Immature natural killer cell (primary cell): ENCODE results near the gene POLRMT. TPM values are rescaled to one million over a fixed set of nuclear protein-coding genes. Genes with fewer than 3 reads are reported as not detected.

Experiments used
- DNase-seq, 3 donors: peaks; one replicate each; pipeline ENCODE4 v3.0.0; 2022; ENCODE audit warnings: mixed read lengths in 1 of 3
- H3K27ac Mint-ChIP-seq, 6 donors: one replicate each; pipeline ENCODE4 v1.8.0; 2020; ENCODE audit warnings: mixed read lengths in 6 of 6, mild to moderate bottlenecking in 5 of 6, inconsistent platforms in 4 of 6, moderate library complexity in 3 of 6
- H3K27me3 Mint-ChIP-seq, 3 donors: one replicate each; pipeline ENCODE4 v1.8.0; 2020 to 2021; ENCODE audit warnings: low read depth in 3 of 3, mild to moderate bottlenecking in 3 of 3, mixed read lengths in 3 of 3, moderate library complexity in 3 of 3, inconsistent platforms in 1 of 3
- H3K36me3 Mint-ChIP-seq, 3 donors: one replicate each; pipeline ENCODE4 v1.8.0; 2020; ENCODE audit warnings: mixed read lengths in 3 of 3, inconsistent platforms in 2 of 3, mild to moderate bottlenecking in 2 of 3
- H3K4me1 Mint-ChIP-seq, 2 donors: one replicate each; pipeline ENCODE4 v1.8.0; 2020; ENCODE audit warnings: inconsistent platforms in 2 of 2, mild to moderate bottlenecking in 2 of 2, mixed read lengths in 2 of 2, moderate library complexity in 1 of 2
- H3K4me3 Mint-ChIP-seq, 5 donors: one replicate each; pipeline ENCODE4 v1.8.0; 2020; ENCODE audit warnings: mild to moderate bottlenecking in 5 of 5, mixed read lengths in 5 of 5, inconsistent platforms in 3 of 5, moderate library complexity in 3 of 5
- H3K9me3 Mint-ChIP-seq, 6 donors: one replicate each; pipeline ENCODE4 v1.8.0; 2020; ENCODE audit warnings: mild to moderate bottlenecking in 6 of 6, mixed read lengths in 6 of 6, inconsistent platforms in 4 of 6, moderate library complexity in 3 of 6
- polyA plus RNA-seq, 3 donors: library from polyadenylated mRNA; unstranded; fragments of 300-500 nt; fragmentation: Illumina TruSeq; gene quantifications; one replicate each; pipeline ENCODE4 v1.2.3, GENCODE V29; 2021

POLRMT gene
- polyA plus RNA-seq: 10 to 100 TPM; 26.6 to 38.1 (median 37.5) TPM

DNA sequence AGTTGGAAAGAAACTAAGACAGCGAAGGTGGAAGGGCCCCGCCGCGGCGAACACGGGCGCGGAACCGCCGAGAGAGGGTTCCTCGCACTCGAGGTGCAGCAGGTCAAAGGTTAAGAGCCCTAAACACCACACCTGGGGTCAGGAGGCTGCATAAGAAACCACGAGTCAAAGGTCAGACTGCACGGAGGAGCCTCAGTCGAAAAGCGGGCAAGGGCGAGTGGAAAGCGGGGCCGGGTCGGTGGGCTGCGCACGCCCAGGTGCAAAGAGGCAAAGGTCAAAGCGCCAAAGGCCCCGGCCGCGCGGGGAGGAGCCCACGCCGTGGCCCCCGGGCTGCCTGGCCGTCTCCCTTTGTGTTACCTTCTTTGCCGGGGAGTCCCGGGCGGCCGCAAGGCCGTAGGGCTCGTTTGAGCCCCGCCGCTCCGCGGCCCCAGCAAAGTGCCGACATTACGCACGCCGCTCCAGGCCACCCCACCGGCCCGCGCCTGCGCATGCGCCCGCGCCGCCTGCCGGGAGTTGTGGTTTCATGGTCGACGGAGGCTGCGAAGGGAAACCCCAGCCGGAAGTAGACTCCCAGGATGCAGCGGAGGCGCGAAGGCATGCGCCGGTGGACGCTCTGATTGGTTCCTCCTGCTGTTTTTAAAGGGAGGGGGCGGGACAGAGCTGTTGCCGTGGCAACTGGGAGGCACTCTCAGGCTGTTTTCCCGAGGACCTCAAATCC lies at the start of gene POLRMT:
POLRMT (minus strand) TSS at position 470 of the 718 bp plus-strand sequence; CDS start at position 445, 25 bp downstream.
- H3K27ac Mint-ChIP-seq: peak within 1 kb of the TSS; percentile 90 to 95 (median 94)
- H3K27me3 Mint-ChIP-seq: peaks cover 10 to 14% (median 13%) of the 10 kb centered on the region in 3 donors
- peak; percentile 96 to 97 (median 96) for DNase-seq
- H3K4me1 Mint-ChIP-seq: peaks cover 21 to 37% of the 10 kb centered on the region in 2 donors
- peak within 1 kb of the TSS; percentile 90 to 97 (median 93) for H3K4me3 Mint-ChIP-seq
- H3K9me3 Mint-ChIP-seq: no peaks in the 10 kb centered on the region
- H3K36me3 Mint-ChIP-seq: peaks cover 4 to 9% (median 8%) of the 10 kb centered on the region in 3 donors

DNA sequence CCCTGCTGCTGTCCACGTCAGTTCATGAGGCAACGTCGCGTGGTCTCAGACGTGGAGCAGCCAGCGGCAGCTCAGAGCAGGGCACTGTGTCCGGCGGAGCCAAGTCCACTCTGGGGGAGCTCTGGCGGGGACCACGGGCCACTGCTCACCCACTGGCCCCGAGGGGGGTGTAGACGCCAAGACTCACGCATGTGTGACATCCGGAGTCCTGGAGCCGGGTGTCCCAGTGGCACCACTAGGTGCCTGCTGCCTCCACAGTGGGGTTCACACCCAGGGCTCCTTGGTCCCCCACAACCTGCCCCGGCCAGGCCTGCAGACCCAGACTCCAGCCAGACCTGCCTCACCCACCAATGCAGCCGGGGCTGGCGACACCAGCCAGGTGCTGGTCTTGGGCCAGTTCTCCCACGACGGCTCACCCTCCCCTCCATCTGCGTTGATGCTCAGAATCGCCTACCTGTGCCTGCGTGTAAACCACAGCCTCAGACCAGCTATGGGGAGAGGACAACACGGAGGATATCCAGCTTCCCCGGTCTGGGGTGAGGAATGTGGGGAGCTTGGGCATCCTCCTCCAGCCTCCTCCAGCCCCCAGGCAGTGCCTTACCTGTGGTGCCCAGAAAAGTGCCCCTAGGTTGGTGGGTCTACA lies 49.5 kb upstream of the POLRMT start:
- DNase-seq: no peak
- Mint-ChIP-seq H3K4me3 (no peak overlapping the region), H3K36me3 (no peaks in the 10 kb centered on the region), H3K4me1 (peaks cover 0 to 5% of the 10 kb centered on the region in 2 donors), H3K27me3 (peaks cover 4 to 14% (median 7%) of the 10 kb centered on the region in 3 donors), H3K27ac (no peak overlapping the region), H3K9me3 (no peaks in the 10 kb centered on the region)

DNA sequence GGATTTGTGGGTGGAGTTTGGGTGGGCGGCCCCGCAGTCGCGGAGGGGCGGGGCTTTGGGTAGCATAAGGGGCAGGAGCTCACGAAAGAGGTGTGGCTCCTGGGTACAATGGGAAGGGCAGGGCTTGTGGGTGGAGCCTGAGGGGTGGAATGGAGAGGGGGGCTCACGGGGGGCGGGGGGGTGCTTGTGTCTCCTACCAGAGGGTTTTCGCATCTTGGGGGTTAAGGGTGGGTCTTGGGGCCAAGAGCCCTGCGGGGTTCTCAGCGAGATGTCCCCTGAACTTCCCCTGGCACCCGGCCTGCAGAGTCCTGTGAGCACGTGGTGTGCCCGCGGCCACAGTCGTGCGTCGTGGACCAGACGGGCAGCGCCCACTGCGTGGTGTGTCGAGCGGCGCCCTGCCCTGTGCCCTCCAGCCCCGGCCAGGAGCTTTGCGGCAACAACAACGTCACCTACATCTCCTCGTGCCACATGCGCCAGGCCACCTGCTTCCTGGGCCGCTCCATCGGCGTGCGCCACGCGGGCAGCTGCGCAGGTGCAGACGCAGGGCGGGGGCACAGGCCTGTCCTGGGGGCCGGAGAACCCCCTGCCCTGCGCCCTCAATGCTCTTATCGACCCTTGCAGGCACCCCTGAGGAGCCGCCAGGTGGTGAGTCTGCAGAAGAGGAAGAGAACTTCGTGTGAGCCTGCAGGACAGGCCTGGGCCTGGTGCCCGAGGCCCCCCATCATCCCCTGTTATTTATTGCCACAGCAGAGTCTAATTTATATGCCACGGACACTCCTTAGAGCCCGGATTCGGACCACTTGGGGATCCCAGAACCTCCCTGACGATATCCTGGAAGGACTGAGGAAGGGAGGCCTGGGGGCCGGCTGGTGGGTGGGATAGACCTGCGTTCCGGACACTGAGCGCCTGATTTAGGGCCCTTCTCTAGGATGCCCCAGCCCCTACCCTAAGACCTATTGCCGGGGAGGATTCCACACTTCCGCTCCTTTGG lies 48.0 kb upstream of the POLRMT start:
- Mint-ChIP-seq H3K27me3 (peaks cover 4 to 9% (median 7%) of the 10 kb centered on the region in 3 donors), H3K4me1 (peaks cover 0 to 5% of the 10 kb centered on the region in 2 donors), H3K36me3 (no peaks in the 10 kb centered on the region), H3K9me3 (no peaks in the 10 kb centered on the region), H3K4me3 (peak overlapping the region; percentile 88 to 99 (median 97)), H3K27ac (peak overlapping the region; percentile 93 to 100 (median 98))
- peak; percentile 68 to 70 (median 68) for DNase-seq

DNA sequence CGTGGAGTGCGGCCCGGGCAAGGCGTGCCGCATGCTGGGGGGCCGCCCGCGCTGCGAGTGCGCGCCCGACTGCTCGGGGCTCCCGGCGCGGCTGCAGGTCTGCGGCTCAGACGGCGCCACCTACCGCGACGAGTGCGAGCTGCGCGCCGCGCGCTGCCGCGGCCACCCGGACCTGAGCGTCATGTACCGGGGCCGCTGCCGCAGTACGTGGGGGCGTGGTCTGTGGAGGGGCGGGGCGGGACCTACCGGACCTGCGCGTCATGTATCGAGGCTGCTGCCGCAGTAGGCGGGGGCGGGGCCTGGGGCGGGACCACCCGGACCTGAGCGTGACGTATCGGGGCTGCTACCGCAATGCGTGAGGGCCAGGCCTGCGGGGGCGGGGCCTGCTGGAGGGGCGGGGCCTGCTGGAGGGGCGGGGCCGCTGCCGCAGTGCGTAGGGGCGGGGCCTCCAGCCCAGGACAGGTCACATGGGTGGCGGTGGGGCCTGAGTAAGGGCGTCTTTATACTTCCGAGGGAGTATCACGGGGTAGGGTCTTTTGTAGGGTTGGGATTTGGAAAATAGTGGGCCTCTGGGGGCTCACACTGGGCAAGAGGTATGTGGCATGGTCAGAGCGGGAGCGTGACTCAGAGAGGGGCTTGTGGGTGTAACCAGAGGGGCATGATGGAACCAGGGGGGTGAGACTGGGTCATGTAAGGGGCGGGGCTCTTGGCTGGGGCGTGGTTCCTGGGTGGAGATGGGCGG lies 47.1 kb upstream of the POLRMT start:
- Mint-ChIP-seq H3K4me3 (peak overlapping the region; percentile 88 to 99 (median 97)), H3K27me3 (peaks cover 4 to 10% (median 8%) of the 10 kb centered on the region in 3 donors), H3K27ac (peak overlapping the region; percentile 93 to 100 (median 98)), H3K9me3 (no peaks in the 10 kb centered on the region), H3K36me3 (no peaks in the 10 kb centered on the region), H3K4me1 (peaks cover 0 to 5% of the 10 kb centered on the region in 2 donors)
- DNase-seq: peak; percentile 96 to 97 (median 96)

DNA sequence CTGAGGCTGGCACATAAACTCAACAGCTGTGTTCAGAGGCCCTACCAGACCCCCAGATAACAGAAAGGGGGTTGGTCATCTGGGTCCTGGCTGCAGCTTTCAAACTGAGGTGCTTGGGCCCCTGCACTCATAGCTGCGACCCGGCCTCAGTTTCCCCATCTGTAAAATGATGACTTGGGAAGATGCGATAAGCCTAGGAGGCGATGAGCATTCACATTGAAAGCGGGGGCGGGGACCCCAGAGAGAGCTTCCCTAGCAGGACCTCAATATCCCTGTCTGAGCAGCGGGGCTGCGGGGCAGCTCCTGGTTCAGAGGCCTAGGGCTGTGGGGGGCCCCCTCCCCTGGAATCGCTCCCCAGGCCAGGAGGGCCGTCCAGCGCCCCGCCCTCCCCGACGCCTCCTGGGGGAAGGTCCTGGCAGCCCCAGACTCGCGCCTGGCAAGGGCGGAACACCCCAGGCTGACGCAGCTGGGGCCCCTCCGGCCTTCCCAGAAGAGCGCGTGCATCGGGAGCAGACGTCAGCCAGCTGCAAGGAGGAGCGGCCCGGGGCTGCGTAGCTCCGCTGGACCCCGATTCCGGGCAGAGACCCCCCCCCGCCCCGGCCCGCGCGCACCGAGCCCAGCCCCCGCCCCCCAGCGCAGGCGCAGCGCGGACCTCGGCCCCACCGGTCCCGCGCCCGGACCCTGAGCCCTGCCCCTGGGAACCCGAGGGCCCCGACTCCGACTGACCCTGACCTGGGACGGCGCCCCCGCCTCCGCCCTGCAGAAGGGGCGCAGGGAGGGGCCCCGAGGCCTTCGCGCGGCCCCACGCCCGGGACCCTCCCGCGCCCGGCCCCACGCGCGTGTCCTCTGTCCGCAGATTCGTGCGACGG lies 46.3 kb upstream of the POLRMT start:
- Mint-ChIP-seq H3K27me3 (peaks cover 8 to 13% (median 12%) of the 10 kb centered on the region in 3 donors), H3K4me1 (peaks cover 0 to 7% of the 10 kb centered on the region in 2 donors), H3K9me3 (no peaks in the 10 kb centered on the region), H3K36me3 (no peaks in the 10 kb centered on the region), H3K27ac (peak overlapping the region in 1 of 6 donors; percentile 69), H3K4me3 (peak overlapping the region; percentile 48 to 99 (median 65))
- DNase-seq: peak in 1 of 3 donors; percentile 28

DNA sequence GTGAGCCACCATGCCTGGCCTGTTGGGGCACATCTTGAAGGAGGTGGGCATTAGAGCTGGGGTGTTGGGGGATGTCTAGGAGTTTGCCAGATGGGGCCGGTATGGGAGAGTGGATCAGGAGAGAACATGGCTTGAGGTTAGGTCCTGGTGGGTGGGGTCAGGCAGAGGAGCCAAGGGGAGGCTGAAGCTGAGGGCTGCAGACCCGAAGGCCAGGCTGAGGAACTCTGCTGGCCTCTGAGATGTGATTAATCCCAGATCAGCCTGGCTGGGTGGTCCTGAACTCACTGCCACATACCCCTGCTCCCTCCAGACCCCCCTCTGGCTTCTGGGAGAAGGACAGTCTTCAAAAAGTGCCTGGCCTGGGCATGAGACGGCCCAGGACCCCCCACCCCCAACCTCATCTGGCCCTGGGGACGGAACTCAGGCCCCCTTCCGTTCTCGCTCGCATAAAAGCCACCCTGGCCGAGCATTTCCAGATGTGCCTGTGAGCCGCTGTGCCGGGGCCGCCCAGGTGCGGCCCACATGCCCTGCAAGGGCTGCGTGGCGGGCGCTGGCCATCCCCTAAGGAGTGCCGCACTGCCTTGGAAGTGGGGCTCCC lies 45.6 kb upstream of the POLRMT start:
- Mint-ChIP-seq H3K27me3 (peaks cover 11 to 13% (median 12%) of the 10 kb centered on the region in 3 donors), H3K9me3 (no peaks in the 10 kb centered on the region), H3K27ac (peak overlapping the region in 4 of 6 donors; percentile 16 to 83 (median 44)), H3K36me3 (no peaks in the 10 kb centered on the region), H3K4me1 (peaks cover 0 to 7% of the 10 kb centered on the region in 2 donors), H3K4me3 (peak overlapping the region in 4 of 5 donors; percentile 54 to 68 (median 60))
- no peak for DNase-seq

DNA sequence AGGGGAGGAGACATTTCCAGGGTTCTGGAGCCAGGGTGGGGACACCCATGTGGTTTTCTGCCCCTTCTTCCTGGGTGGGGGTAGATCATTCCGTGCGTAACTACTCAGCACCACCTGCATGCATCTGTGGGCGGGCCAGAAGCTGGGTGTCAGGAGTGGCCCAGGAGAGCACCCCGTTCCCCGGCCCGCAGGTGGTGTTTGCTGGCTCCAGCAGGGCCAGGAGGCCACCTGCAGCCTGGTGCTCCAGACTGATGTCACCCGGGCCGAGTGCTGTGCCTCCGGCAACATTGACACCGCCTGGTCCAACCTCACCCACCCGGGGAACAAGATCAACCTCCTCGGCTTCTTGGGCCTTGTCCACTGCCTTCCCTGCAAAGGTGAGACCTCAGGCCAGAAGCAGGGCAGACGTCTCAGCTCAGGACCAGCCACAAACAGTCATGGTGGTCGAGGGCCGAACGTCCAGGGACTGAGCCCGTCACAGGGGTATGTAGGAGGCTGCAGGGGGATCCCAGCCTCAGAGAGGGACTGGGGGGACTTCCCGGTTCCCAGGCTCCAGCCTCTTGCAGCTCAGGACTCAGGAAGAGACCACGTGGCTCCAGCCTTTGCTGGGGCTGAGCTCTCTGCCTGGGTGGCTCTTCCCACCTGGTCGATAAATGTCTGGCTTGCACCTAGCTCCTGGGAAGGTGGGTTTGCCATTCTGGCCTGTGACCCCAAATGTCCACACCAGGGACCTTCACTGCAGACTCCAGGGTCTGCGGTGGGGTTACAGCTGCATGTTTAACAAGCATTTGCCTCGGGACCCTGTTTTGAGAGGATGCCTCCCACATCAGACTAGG lies 44.5 kb upstream of the POLRMT start:
- no peaks in the 10 kb centered on the region for H3K9me3 Mint-ChIP-seq
- no peak overlapping the region for H3K4me3 Mint-ChIP-seq
- peaks cover 12 to 15% (median 15%) of the 10 kb centered on the region in 3 donors for H3K27me3 Mint-ChIP-seq
- H3K36me3 Mint-ChIP-seq: no peaks in the 10 kb centered on the region
- H3K27ac Mint-ChIP-seq: no peak overlapping the region
- H3K4me1 Mint-ChIP-seq: peaks cover 0 to 7% of the 10 kb centered on the region in 2 donors
- no peak for DNase-seq

DNA sequence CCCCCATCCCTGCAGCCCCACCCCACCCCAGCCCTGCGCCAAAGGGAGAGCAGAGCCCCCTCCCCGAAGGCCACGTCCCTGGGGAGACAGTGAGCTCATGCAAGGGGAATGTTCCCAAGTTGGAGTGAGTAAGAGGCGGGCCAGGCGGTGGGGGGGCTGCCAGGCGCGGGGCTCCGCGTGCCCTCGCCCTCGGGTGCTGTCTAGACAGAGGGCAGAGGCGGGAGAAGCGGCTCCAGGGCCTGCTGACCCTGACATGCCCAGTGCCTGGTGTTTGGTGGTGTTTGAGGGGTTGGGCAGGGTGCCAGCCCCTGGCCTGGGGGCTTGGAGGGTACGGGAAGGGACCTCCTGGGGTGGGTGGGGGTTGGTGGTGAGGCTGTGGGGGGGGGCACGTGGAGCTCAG lies 43.9 kb upstream of the POLRMT start:
- Mint-ChIP-seq H3K36me3 (no peaks in the 10 kb centered on the region), H3K4me3 (no peak overlapping the region), H3K4me1 (peaks cover 0 to 7% of the 10 kb centered on the region in 2 donors), H3K27me3 (peaks cover 12 to 15% (median 15%) of the 10 kb centered on the region in 3 donors), H3K27ac (no peak overlapping the region), H3K9me3 (no peaks in the 10 kb centered on the region)
- DNase-seq: no peak

DNA sequence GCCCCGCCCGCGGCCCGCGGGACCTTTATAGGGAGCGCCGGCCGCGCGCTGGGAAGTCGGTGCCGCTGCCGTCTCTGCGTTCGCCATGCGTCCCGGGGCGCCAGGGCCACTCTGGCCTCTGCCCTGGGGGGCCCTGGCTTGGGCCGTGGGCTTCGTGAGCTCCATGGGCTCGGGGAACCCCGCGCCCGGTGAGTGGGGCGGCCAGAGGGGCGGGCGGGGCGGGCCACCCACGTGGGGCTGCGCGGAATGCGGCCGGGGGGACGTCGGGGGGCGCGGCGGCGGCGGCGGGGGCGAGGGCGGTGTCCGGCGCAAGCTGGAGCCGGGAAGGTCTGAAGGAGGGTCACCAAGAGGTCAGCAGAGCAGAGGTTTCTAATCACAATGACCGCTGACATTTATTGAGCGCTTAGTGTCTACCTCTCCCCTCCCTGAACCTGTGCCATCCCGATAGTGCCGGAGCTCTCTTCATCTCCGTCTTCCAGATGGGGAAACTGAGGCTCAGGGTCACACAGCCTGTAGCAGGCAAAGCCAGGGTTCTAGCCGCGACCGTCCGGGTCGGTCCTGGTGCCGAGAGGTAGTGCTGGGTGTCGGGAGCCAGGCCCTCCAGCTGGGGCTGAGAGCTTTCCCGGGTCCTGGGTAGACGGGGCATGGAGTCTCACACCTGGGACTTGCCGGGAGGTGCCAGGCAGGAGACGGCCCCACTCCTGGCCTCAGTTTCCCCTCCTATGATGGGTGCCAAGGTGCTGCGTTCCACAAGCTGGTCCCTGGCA lies 43.2 kb upstream of the POLRMT start, which contains the start of gene FSTL3:
FSTL3 (plus strand) TSS at position 54 of the 767 bp plus-strand sequence; CDS start at position 86, 32 bp downstream.
- no peak within 1 kb of the TSS for H3K27ac Mint-ChIP-seq
- no peaks in the 10 kb centered on the region for H3K9me3 Mint-ChIP-seq
- no peak for DNase-seq
- peak within 1 kb of the TSS in 2 of 5 donors; percentile 14 to 33 for H3K4me3 Mint-ChIP-seq
- peaks cover 12 to 15% (median 15%) of the 10 kb centered on the region in 3 donors for H3K27me3 Mint-ChIP-seq
- peaks cover 0 to 4% of the 10 kb centered on the region in 2 donors for H3K4me1 Mint-ChIP-seq
- H3K36me3 Mint-ChIP-seq: no peaks in the 10 kb centered on the region

DNA sequence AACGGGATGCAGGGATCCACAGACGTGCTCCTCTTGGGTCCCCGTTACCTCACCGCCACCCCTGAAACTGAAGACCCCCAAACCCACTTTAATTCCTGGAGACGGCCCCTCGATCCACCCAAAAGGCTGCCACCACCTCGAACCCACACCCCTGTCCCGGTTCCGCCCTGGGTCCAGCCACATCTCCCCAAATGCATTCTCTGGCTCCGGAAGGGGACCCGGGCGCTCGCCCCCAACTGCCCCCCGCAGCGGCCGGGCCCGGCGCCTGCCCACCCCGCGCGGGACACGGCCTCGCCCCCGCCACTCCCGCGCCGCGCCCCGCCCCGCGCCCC lies 42.6 kb upstream of the POLRMT start:
- DNase-seq: no peak
- Mint-ChIP-seq H3K36me3 (no peaks in the 10 kb centered on the region), H3K4me3 (no peak overlapping the region), H3K27me3 (peaks cover 11 to 15% (median 15%) of the 10 kb centered on the region in 3 donors), H3K9me3 (no peaks in the 10 kb centered on the region), H3K27ac (no peak overlapping the region), H3K4me1 (peaks cover 0 to 3% of the 10 kb centered on the region in 2 donors)
